Left colon (tissue), 2 donors: ENCODE data around the gene PTPRC. TPM values are rescaled to one million over a fixed set of nuclear protein-coding genes. Genes with fewer than 3 reads are reported as not detected.

Source experiments
- ATAC-seq: fragments of 200-7000 bp; cut with Tn5 transposase; one replicate; pipeline ENCODE4 v1.9.1; 2020; ENCODE audit warnings: mild to moderate bottlenecking, moderate library complexity
- DNase-seq, 2 donors: peaks; one replicate each; pipeline ENCODE4 v3.0.0-alpha.2; 2020
- intact Hi-C, 2 donors: fragments of 100-400 bp; cut with DNase I in 1 of 2; cut with micrococcal nuclease in 1 of 2; formaldehyde crosslinking; loops; one replicate each; pipeline versions ENCODE4 v1.11.2 to v1.14.0; 2022; cut with DNase I, micrococcal nuclease
- total RNA-seq, 2 donors: library from RNA; stranded (reverse); fragmentation: NEBNext Ultra II Directional; extraction: Animal tissue kit (Norgen Biotek cat#: 25700); gene quantifications; one replicate each; pipeline ENCODE4 v1.2.1, GENCODE V29; 2021
- donor health status: DM: no; HTN: no; CAD: no.
- donor health status: DM: yes; HTN: yes; CAD: no.

The PTPRC gene
- total RNA-seq, 2 donors from 2014 or later: 6.3 to 22.4 TPM

DNA sequence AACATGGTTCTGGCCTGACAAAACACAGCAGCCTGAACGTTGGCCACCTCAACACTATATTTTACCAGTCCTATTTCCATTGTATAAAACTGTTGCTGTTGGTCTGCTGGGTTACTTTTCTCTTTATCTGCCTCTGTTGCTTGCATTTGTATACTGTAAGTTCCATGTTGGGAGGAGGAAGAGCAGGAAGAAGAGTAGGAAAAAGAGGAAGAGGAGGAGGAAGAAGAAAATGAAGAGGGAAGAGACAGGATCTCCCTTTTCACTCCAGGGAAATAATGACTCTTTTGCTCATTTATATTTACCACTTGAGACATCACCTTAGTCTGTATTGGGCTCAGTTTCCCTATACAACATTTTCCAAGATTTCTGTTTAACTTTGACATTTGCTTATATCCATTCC lies 134.2 kb downstream of the PTPRC start:
- ATAC-seq: no peak

DNA sequence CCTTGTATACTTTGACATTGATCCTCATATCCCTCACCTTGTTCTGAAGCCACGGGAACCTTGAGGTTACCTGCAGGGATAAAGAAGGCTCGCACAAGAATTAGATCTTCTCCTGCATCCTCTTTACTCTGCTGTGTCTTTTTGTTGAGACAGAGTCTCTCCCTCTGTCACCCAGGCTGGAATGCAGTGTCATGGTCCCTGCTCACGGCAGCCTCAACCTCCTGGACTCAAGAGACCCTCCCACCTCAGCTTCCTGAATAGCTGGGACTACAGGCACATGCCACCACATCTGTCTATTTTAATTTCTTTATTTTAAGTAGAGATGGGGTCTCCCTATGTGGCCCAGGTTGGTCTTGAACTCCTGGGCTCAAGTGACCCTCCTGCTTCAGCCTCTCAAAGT lies 134.7 kb downstream of the PTPRC start:
- DNase-seq: no peak
- ATAC-seq: no peak
- intact Hi-C loops: no loop called here

More for the DNA sequence above, 134.2 kb downstream of the PTPRC start:
- DNase-seq: no peak
- intact Hi-C loops: no loop called here

DNA sequence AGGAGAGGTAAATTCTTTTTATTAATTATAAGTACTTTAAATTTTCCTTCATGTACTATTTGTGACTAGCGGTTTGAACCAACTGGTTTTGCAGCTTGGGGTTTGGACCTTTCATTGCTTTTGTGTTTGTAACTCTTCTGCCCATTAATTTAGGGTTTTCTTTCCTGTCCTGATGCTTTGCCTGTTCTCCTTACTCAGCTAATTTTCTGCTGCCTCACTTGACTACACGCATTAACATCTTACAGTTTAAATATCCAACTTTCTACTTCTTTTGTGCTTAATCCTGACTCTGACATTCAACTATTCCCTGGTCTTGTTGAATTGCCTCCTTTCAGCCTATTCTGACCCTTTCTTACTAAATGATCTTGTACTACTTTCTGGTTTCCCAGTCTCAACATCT lies 135.6 kb downstream of the PTPRC start:
- intact Hi-C loops: no loop called here
- DNase-seq (no peak), ATAC-seq (no peak)

DNA sequence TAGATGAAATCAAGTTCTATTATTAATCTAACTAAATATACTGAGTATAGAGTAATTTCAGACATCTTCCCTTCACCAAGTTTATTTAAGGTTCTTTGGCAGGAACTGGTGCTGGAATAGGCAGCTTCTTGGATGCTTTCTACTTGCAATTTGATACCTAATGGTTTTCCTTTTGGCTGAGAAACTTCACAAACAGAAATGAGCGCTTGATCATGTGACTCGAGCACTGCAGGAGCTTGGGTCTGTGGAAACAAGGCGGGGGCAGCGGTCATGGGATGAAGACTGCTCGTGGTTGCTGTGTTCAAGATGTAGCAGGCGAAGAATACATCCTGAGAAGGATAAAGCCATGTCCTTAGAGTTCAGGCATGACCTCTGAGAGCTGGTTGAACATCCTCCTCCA lies 136.8 kb downstream of the PTPRC start:
- no peak for ATAC-seq
- DNase-seq: no peak
- intact Hi-C loops: no loop called here

DNA sequence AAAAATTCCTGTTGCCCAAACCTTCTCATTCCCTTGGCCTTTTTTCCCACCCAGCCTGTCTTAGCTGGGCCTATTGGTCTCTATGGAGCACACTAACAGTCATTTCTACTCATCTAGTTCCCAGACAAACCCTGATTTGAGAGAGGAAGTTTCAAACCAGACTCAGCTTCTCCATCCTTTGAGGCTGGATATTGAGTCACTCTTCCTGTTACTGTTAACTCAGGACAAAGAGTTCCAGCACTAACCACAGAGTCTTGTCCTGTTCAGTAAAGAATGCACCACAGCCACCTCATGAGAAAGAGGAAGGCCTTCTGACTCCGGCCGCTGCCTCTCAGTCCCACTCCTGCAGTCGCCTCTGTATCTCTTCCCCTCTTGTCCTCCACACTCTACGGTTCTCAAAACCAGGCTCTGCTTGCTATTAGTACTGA lies 137.8 kb downstream of the PTPRC start:
- peak; percentile 8 to 36 for DNase-seq
- no peak for ATAC-seq
- intact Hi-C loops: no loop called here

DNA sequence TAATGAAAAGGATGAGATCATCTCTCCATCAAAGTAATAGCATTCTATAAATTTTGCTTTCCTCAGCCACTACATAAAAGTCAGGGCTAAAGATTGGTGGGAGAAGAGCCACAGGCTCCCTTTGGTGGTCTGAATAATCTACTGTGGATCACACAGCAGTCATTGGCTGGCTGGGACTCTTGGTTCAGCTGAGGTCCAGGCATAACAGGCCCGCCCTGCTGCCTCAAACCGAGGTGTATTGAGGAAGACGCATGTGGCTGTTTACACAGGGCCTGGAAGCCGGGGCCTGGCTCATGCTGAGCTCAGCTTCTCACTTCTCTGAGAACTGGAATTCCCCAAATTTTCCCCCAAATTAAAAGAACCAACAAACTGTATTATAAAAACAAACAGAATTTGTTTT lies 139.2 kb downstream of the PTPRC start:
- peak; percentile 24 to 37 for DNase-seq
- peak; percentile 69 for ATAC-seq
- intact Hi-C loops: no loop called here

DNA sequence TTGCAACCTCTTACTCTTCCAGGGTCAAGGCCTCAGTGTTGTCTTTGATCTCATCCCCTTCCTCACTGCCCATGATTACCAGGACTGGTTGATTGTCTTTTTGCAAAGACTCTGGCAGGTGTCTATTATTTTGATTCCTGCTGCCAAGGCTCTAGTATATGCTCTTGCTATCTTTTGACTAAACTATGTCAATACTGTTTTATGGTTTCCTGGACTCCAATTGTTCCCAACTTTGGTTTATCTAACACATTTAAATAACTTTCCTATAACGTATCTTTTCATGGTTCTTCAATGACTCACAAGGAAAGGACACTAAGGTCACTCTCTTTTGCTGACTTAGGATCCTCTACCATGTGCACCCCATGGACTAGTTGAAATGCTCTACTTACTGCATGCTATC lies 141.5 kb downstream of the PTPRC start:
- intact Hi-C loops: no loop called here
- peak; percentile 80 for ATAC-seq

DNA sequence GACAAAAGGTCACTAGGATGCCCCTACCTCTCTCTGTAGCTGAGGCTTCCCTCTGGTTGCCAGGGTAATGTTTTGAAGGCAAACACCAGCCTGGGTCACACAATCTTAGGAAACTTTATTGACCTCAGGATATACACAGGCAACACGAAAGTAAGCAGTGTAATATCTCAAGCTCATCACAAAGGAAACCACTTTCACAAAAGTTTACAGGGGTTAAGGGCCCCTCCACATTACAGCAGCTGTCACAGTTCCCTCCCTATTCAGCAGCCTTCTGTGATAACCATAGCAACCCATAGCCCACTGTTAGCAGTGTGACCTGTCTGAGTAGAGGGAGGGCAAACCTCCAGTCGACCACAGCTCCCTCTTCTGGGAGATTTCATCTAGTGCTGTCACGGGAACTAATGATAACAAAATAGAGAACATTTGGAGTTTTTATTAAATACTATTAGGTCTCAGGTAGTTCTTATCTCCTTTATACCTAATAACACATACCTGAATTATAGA lies 149.8 kb downstream of the PTPRC start:
- intact Hi-C loops: no loop called here
- ATAC-seq (no peak), DNase-seq (no peak)

More for the DNA sequence above, 141.5 kb downstream of the PTPRC start:
- no peak for DNase-seq

DNA sequence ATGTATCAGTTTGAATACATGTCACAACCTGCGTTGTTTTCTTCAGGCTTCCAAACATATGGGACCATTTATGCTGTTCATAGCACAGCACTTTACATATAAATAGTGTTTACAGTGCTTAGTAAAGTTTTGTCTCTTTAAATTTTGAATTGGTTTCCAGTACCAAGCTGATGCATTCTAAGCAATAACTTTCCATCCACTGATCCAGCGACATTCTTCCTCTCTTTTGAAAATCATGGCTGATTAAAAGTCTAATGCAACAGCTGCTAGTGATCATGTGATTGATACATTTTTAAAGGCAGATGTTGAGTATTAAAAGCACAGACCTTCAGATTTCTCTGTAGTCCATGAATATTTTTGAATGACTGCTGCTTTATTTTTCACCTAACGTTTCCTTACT lies 154.9 kb downstream of the PTPRC start:
- intact Hi-C loops: no loop called here
- DNase-seq (no peak), ATAC-seq (no peak)

DNA sequence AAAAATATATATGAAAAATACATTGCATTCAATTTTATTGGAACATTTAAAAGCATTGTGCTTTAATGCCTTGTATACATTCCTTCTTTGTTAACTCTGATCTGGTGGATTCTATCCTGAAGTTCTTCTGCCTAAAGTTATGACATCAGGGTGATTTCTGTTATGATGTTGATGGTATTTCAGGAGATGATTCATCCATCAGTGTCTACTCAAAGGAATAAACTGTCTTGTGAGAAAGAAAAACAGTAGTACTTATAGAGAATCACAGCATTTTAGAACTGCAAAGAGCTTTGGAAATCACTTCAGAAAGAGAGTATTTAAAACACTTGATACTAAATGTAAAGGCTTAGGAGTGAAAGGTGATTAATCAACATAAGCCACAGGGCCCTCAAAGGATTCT lies 155.7 kb downstream of the PTPRC start:
- intact Hi-C loops: no loop called here
- no peak for ATAC-seq
- DNase-seq: no peak

DNA sequence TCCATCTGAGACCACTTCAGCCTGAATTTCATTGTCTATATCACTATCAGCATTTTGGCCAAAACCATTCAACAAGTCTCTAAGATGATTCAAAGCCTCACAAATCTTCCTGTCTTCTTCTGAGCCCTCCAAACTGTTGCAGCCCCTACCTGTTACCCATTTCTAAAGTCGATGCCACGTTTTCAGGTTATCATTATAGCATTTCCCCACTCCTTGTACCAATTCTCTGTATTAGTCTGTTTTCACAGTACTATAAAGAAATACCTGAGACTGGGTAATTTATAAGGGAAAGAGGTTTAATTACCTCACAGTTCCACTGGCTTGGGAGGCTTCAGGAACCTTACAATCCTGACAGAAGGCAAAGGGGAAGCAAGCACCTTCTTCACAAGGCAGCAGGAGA lies 158.8 kb downstream of the PTPRC start:
- no peak for DNase-seq
- intact Hi-C loops: no loop called here
- ATAC-seq: no peak

DNA sequence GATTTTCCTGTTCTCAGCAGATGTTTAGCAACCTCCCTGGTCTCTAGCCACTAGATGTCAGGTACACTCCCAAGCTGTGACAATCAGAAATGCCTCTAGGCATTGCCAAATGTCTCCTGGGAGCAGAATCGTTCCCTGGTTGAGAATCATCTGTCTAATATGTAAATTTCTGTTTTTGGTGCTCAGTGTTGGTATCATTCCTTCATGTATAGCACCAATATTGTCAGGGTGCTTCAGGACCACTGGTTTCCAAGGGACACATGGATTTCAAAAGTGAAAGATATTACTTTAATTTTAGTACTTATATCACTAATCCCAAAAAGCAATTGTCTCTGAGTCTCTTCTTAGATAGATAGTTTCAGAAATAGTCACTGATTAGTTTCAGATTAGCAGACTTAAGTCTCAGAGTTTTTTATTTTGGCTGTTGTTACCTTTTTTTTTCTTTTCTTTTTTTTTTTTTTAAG lies 160.1 kb downstream of the PTPRC start:
- DNase-seq: no peak
- intact Hi-C loops: no loop called here
- ATAC-seq: no peak

DNA sequence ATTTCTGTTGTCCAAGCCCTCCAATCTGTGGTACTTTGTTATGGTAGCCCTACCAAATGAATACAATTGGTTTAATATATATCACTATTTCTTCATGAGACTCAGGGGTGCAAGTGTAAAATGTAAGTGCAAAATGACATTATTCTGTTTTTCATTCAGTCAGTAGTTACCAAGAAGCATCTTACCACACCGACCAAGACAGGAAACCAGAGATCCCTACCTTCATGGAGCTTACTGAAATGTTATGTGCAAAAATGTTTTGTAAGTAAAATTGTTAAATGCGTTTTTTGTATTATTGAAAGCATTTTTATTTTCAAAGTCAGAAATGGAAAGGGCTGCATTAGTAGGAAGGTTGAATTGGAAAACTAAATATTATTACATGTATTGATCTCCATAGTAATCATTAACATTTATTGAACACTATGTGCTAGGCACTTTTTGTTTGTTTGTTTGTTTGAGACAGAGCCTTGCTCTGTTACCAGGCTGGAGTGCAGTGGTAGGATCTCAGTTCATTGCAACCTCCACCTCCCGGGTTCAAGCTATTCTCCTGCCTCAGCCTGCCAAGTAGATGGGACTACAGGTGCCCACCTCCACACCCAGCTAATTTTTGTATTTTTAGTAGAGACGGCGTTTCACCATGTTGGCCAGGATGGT lies 166.8 kb downstream of the PTPRC start:
- DNase-seq: no peak
- no peak for ATAC-seq
- intact Hi-C loops: no loop called here

DNA sequence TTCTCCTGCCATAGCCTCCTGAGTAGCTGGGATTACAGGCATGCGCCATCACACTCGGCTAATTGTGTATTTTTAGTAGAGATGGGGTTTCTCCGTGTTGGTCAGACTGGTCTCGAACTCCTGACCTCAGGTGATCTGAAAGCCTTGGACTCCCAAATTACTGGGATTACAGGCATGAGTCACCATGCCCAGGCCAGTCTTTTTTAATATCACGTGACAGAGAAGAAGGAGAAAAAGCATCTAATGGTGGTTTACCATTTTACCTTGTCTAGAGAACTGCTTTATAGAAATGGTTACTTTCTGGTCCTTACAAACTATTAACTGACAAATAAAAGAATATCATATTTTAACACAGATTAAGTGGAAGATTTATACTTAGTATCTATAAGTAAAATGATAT lies 168.0 kb downstream of the PTPRC start:
- ATAC-seq (no peak), DNase-seq (no peak)
- intact Hi-C loops: no loop called here

Other genes with a start within 250 kb of the PTPRC start
- not detected for gene ATP6V1G3, start 98.4 kb upstream of the PTPRC start, total RNA-seq